Activated CD4-positive, alpha-beta memory T cell treated with anti-CD3 and anti-CD28 coated beads for 36 hours (primary cell): ENCODE data around the gene IRF2BPL. TPM values are rescaled to one million over a fixed set of nuclear protein-coding genes. Genes with fewer than 3 reads are reported as not detected.
A peak's percentile ranks its signal among the peaks of the same experiment; 100 is the strongest.

Experiments used
- CTCF ChIA-PET: fragments of 350-600 bp; sonication (Branson Sonifier 250); formaldehyde crosslinking; loops from one replicate; lab custom pipeline; 2021; ENCODE audit warnings: antibody characterized with exemption, inconsistent platforms; lab: Charles Lee
- POLR2A ChIA-PET: fragments of 350-600 bp; sonication (Branson Sonifier 250); formaldehyde crosslinking; loops from one replicate; lab custom pipeline; 2021; ENCODE audit warnings: antibody characterized with exemption; lab: Charles Lee
- DNase-seq: peaks from one replicate; pipeline ENCODE4 v3.0.0-alpha.2; 2020
- H3K27ac Mint-ChIP-seq: one replicate; pipeline ENCODE4 v1.8.0; 2021; ENCODE audit warnings: mixed read lengths
- H3K27me3 Mint-ChIP-seq: one replicate; pipeline ENCODE4 v1.8.0; 2021; ENCODE audit warnings: mixed read lengths
- H3K36me3 Mint-ChIP-seq: one replicate; pipeline ENCODE4 v1.8.0; 2021; ENCODE audit warnings: mixed read lengths
- H3K4me1 Mint-ChIP-seq: one replicate; pipeline ENCODE4 v1.8.0; 2021; ENCODE audit warnings: low read depth, mixed read lengths
- H3K4me3 Mint-ChIP-seq: one replicate; pipeline ENCODE4 v1.8.0; 2021; ENCODE audit warnings: mild to moderate bottlenecking, mixed read lengths
- H3K9me3 Mint-ChIP-seq: one replicate; pipeline ENCODE4 v1.8.0; 2021; ENCODE audit warnings: mixed read lengths
- intact Hi-C: fragments of 100-400 bp; cut with micrococcal nuclease; formaldehyde crosslinking; loops from one replicate; pipeline ENCODE4 v1.15.1; 2023
- total RNA-seq, 2 experiments: library from RNA; stranded (reverse); gene quantifications; one replicate each; pipeline ENCODE4 v1.2.3, GENCODE V29; 2021

IRF2BPL gene
- total RNA-seq, 2 experiments from 2014 or later = 38.5 to 41.1 TPM

GRCh38 chr14:77064521-77065178 is 36.1 kb upstream of the IRF2BPL start:
- ChIA-PET POLR2A (interaction anchor here (1.0 kb wide), 1 partner anchor 37 kb away, joined by 3 read pairs; no protein-coding TSS in a partner anchor), CTCF (interaction anchor here (1.0 to 5.1 kb wide), 6 partner anchors 11 to 190 kb away, joined by 3 to 84 read pairs (median 14); no protein-coding TSS in a partner anchor)
- DNase-seq = no peak
- Mint-ChIP-seq H3K9me3 (no peaks in the 10 kb centered on the region), H3K4me3 (no peak overlapping the region), H3K36me3 (no peaks in the 10 kb centered on the region), H3K27ac (no peak overlapping the region), H3K4me1 (peaks cover 1% of the 10 kb centered on the region), H3K27me3 (no peaks in the 10 kb centered on the region)
- intact Hi-C loops = no loop called here

GRCh38 chr14:77063571-77064171 is 35.2 kb upstream of the IRF2BPL start:
- H3K4me1 Mint-ChIP-seq = peaks cover 9% of the 10 kb centered on the region
- no peak overlapping the region for H3K27ac Mint-ChIP-seq
- no peak for DNase-seq
- ChIA-PET CTCF (interaction anchor here (0.6 to 5.1 kb wide), 8 partner anchors 10 to 189 kb away, joined by 3 to 84 read pairs (median 4); no protein-coding TSS in a partner anchor), POLR2A (interaction anchor here (1.0 to 1.1 kb wide), 2 partner anchors 10 to 36 kb away, joined by 3 read pairs; no protein-coding TSS in a partner anchor)
- intact Hi-C loops = no loop called here
- no peaks in the 10 kb centered on the region for H3K36me3 Mint-ChIP-seq
- H3K9me3 Mint-ChIP-seq = no peaks in the 10 kb centered on the region
- no peak overlapping the region for H3K4me3 Mint-ChIP-seq
- H3K27me3 Mint-ChIP-seq = no peaks in the 10 kb centered on the region

- no peak overlapping the region for H3K27ac Mint-ChIP-seq
- H3K9me3 Mint-ChIP-seq = no peaks in the 10 kb centered on the region
- no peak for DNase-seq
- peaks cover 9% of the 10 kb centered on the region for H3K4me1 Mint-ChIP-seq
- intact Hi-C loops = no loop called here
- no peaks in the 10 kb centered on the region for H3K27me3 Mint-ChIP-seq
- CTCF ChIA-PET = interaction anchor here (0.6 to 5.1 kb wide), 6 partner anchors 8 to 187 kb away, joined by 3 to 84 read pairs (median 14); no protein-coding TSS in a partner anchor
- H3K36me3 Mint-ChIP-seq = no peaks in the 10 kb centered on the region
- H3K4me3 Mint-ChIP-seq = no peak overlapping the region
- POLR2A ChIA-PET = no interaction called here
These were observed 33.8 kb upstream of the IRF2BPL start for GRCh38 chr14:77062261-77062660.

- Mint-ChIP-seq H3K36me3 (no peaks in the 10 kb centered on the region), H3K27me3 (no peaks in the 10 kb centered on the region), H3K4me1 (peaks cover 9% of the 10 kb centered on the region), H3K4me3 (no peak overlapping the region), H3K9me3 (no peaks in the 10 kb centered on the region), H3K27ac (no peak overlapping the region)
- intact Hi-C loops = no loop called here
- CTCF ChIA-PET = interaction anchor here (3.0 to 5.1 kb wide), 5 partner anchors 8 to 187 kb away, joined by 24 to 84 read pairs (median 38); no protein-coding TSS in a partner anchor
- POLR2A ChIA-PET = no interaction called here
- no peak for DNase-seq
These were observed 33.2 kb upstream of the IRF2BPL start for GRCh38 chr14:77061630-77062257.

DNA sequence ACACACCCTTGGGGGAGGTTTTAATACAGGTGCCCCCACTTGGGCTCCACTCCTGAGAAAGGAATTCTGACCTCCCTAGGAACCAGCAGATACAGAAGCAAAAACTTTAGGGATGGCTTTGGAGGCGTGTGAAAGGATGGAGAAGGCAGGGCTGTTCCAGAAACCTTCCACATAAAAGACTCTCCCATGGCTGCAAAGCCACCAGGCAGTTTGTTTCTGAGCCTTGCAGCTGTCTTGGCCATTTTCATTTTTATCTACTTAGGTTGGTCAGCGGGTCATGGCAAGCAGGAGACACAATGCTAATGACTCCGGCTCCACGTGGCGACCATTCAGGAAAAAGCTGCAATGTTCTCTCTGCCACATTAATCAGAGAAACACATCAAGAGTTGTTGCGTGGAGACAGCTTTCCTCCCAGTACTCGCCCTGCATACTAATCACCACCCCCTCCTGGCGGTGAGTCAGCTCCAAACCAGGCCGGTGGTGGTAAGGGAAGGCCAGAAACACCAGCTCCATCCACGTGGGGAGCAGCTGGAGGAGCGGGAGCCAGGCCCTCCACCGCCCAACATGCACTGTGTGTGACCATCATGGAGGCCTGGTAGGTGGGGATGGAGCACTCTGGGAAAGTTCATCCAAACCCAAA is 30.9 kb upstream of the IRF2BPL start:
- Mint-ChIP-seq H3K4me1 (peaks cover 15% of the 10 kb centered on the region), H3K27ac (no peak overlapping the region), H3K9me3 (peaks cover 10% of the 10 kb centered on the region), H3K27me3 (no peaks in the 10 kb centered on the region), H3K4me3 (no peak overlapping the region), H3K36me3 (no peaks in the 10 kb centered on the region)
- intact Hi-C loops = no loop called here
- POLR2A ChIA-PET = interaction anchor here (0.6 kb wide), 1 partner anchor 76 kb away, joined by 3 read pairs; no protein-coding TSS in a partner anchor
- peak; percentile 69 for DNase-seq
- CTCF ChIA-PET = interaction anchor here (0.7 to 3.6 kb wide), 11 partner anchors 11 to 348 kb away, joined by 3 to 44 read pairs (median 3); no protein-coding TSS in a partner anchor

DNA sequence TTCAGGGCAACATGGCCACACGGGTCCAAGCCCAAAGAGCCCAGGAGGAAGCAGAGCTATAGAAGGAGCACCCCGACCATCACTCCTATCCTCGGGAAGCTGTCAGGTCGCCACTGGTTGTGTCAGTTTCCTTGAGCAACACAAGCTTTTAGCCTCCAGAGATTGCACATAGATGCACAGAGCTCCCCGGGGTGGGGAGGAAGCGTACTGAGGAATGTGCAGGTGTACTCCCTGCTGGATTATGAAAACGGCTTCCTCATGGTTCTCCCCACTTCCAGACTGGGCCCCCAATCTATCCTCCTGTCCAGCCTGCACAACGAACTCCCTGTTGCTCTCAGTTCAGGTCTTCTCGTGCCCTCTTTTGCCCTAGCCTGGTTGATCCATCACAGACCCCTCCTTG is 30.3 kb upstream of the IRF2BPL start:
- H3K4me3 Mint-ChIP-seq = no peak overlapping the region
- intact Hi-C loops = no loop called here
- H3K36me3 Mint-ChIP-seq = no peaks in the 10 kb centered on the region
- peaks cover 10% of the 10 kb centered on the region for H3K9me3 Mint-ChIP-seq
- CTCF ChIA-PET = interaction anchor here (0.7 to 3.6 kb wide), 9 partner anchors 11 to 347 kb away, joined by 3 to 44 read pairs (median 3); no protein-coding TSS in a partner anchor
- no peak overlapping the region for H3K27ac Mint-ChIP-seq
- DNase-seq = no peak
- peaks cover 15% of the 10 kb centered on the region for H3K4me1 Mint-ChIP-seq
- POLR2A ChIA-PET = no interaction called here
- H3K27me3 Mint-ChIP-seq = no peaks in the 10 kb centered on the region

DNA sequence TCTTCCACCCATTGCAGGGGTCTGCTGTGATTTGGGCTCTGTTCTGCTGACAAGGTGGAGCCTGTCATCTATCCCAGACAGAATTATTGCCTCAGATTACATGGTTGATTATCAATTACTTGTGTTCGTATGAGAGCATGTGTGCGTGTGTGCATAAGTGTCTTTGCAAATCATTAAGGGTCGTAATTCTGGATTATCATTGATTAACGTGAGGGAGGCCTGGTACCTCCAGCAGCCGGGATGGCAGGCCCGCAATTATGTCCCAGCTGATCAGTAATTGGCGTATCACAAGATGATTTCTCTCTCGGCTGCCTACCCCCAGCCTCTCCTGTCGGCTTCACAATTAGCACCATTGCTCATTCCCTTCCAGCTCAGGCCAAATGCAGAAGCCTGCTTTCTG is 29.6 kb upstream of the IRF2BPL start:
- peaks cover 10% of the 10 kb centered on the region for H3K9me3 Mint-ChIP-seq
- no peak overlapping the region for H3K4me3 Mint-ChIP-seq
- DNase-seq = no peak
- CTCF ChIA-PET = interaction anchor here (1.0 to 3.6 kb wide), 4 partner anchors 12 to 346 kb away, joined by 3 to 44 read pairs (median 36); no protein-coding TSS in a partner anchor
- H3K27me3 Mint-ChIP-seq = no peaks in the 10 kb centered on the region
- intact Hi-C loops = no loop called here
- H3K4me1 Mint-ChIP-seq = peaks cover 19% of the 10 kb centered on the region
- no peak overlapping the region for H3K27ac Mint-ChIP-seq
- no peaks in the 10 kb centered on the region for H3K36me3 Mint-ChIP-seq
- POLR2A ChIA-PET = no interaction called here

DNA sequence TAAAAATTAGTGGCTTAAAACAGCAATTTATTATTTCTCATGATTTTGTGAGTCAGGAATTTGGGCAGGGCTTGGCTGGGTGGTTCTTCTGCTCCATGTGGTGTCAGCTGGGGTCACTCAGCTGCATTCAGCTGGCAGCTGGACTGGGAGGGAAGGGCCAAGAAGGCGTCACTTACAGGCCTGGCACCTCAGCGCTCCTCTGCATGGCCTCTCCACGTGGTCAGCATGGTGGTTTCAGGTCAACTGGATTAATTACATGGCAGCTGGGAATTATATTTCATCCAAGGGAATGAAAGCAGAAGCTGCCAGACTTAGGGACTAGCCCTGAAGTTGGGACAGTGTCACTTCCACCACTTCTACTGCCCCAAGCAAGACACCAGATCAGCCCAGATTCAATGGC is 27.5 kb upstream of the IRF2BPL start:
- intact Hi-C loops = no loop called here
- H3K36me3 Mint-ChIP-seq = no peaks in the 10 kb centered on the region

GRCh38 chr14:77055306-77055705 is 26.8 kb upstream of the IRF2BPL start:
- Mint-ChIP-seq H3K36me3 (no peaks in the 10 kb centered on the region), H3K4me3 (no peak overlapping the region), H3K9me3 (peaks cover 10% of the 10 kb centered on the region), H3K4me1 (peaks cover 30% of the 10 kb centered on the region), H3K27me3 (no peaks in the 10 kb centered on the region), H3K27ac (peak overlapping the region; percentile 78)
- DNase-seq = peak; percentile 43
- ChIA-PET CTCF (interaction anchor here (0.8 to 5.3 kb wide), 15 partner anchors 9 to 181 kb away, joined by 3 to 130 read pairs (median 27); no protein-coding TSS in a partner anchor), POLR2A (no interaction called here)
- intact Hi-C loops = no loop called here

More for the DNA sequence above, 27.5 kb upstream of the IRF2BPL start:
- H3K4me1 Mint-ChIP-seq = peaks cover 30% of the 10 kb centered on the region
- DNase-seq = no peak
- ChIA-PET CTCF (interaction anchor here (1.0 to 5.3 kb wide), 5 partner anchors 13 to 182 kb away, joined by 3 to 94 read pairs (median 9); no protein-coding TSS in a partner anchor), POLR2A (interaction anchor here (0.5 kb wide), 1 partner anchor 26 kb away, joined by 3 read pairs; no protein-coding TSS in a partner anchor)
- peaks cover 10% of the 10 kb centered on the region for H3K9me3 Mint-ChIP-seq
- no peak overlapping the region for H3K27ac Mint-ChIP-seq
- no peak overlapping the region for H3K4me3 Mint-ChIP-seq
- no peaks in the 10 kb centered on the region for H3K27me3 Mint-ChIP-seq

- peaks cover 23% of the 10 kb centered on the region for H3K4me1 Mint-ChIP-seq
- ChIA-PET POLR2A (interaction anchor here (0.9 to 1.6 kb wide), 3 partner anchors 10 to 140 kb away, joined by 3 read pairs; no protein-coding TSS in a partner anchor), CTCF (interaction anchor here (0.6 to 5.3 kb wide), 47 partner anchors 11 to 342 kb away, joined by 3 to 130 read pairs (median 6); partner anchors contain the start of gene IRF2BPL)
- intact Hi-C loops = loop anchor here (1.0 to 5.0 kb wide), 5 partner anchors 20 to 181 kb away; no protein-coding TSS in a partner anchor
- peak; percentile 85 for DNase-seq
- H3K4me3 Mint-ChIP-seq = no peak overlapping the region
- H3K27me3 Mint-ChIP-seq = no peaks in the 10 kb centered on the region
- peak overlapping the region; percentile 23 for H3K27ac Mint-ChIP-seq
- H3K9me3 Mint-ChIP-seq = peaks cover 10% of the 10 kb centered on the region
- H3K36me3 Mint-ChIP-seq = no peaks in the 10 kb centered on the region
These were observed 24.7 kb upstream of the IRF2BPL start for GRCh38 chr14:77053046-77053841.
